G401.6 (cell line): ENCODE results near the gene HDC.

ENCODE experiments used
- FAIRE-seq: peaks from 2 replicates; lab custom pipeline; 2012; peaks lifted over from hg19 to GRCh38; lab: Jason Lieb, UNC

HDC gene, protein sequence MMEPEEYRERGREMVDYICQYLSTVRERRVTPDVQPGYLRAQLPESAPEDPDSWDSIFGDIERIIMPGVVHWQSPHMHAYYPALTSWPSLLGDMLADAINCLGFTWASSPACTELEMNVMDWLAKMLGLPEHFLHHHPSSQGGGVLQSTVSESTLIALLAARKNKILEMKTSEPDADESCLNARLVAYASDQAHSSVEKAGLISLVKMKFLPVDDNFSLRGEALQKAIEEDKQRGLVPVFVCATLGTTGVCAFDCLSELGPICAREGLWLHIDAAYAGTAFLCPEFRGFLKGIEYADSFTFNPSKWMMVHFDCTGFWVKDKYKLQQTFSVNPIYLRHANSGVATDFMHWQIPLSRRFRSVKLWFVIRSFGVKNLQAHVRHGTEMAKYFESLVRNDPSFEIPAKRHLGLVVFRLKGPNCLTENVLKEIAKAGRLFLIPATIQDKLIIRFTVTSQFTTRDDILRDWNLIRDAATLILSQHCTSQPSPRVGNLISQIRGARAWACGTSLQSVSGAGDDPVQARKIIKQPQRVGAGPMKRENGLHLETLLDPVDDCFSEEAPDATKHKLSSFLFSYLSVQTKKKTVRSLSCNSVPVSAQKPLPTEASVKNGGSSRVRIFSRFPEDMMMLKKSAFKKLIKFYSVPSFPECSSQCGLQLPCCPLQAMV

DNA sequence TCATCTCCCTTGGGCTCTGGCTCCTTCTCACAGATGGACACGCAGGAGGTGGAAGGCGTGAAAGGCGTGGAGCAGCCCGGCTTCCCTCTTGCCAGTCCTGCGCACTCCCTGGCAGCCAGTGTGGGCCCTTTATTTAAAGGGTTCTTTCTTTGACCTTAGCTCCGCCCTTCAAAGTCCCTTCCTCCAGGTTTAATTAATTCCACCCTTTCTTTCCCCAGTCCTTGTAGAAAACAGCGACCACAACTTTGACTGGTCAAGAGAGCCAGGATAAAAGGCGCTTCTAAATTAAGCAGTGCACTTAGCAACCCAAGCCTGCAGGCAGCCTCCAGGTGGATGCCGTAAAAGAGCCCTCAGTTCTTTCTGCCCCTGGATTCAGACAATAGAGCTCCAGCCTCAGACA is at the start of gene HDC:
Gene HDC (minus strand): TSS at position 107 of the 400 bp plus-strand sequence. CDS start 103 bp downstream, at position 4.
- FAIRE-seq: no peak

GRCh38 chr15:50312636-50313035 is 47.1 kb upstream of the HDC start:
- no peak for FAIRE-seq

DNA sequence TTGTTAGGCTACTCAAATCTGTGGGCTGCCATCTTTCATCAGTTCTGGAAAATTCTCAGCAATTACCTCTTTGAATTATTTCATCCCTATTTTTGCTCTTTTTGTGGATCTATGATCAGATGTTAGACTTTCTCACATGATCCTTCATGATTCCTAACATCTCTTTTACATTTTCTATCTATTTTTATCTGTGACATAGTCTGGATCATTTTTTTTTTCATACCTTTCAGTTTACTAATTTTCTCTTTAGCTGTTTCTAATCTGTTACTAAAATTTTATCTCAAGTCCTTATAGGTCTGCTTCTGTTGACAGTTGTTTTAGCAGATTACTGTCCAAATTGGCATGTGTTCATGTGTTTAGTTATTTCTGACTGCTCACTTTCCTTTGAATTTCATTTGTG is 42.3 kb upstream of the HDC start:
- FAIRE-seq: no peak

- FAIRE-seq: no peak
Observed at GRCh38 chr15:50304836-50305235, 39.3 kb upstream of the HDC start.

- no peak for FAIRE-seq
Observed at GRCh38 chr15:50302581-50302980, 37.1 kb upstream of the HDC start.

DNA sequence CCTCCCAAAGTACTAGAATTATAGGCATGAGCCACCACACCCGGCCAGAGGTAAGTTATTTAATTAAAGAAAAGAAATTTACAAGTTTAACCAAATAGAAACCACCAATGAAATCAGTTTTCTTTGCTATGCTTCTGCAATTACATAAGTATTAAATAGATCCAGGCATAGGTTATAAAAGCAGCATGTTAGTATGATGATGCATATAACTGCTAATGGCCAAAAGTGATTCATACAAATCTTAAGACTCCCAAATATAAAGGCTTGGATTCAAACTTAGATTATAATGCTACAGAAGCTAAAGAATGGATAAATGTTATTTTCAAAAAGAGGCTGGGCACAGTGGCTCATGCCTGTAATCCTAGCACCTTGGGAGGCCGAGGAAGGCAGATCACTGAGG is 32.8 kb upstream of the HDC start:
- FAIRE-seq: no peak

DNA sequence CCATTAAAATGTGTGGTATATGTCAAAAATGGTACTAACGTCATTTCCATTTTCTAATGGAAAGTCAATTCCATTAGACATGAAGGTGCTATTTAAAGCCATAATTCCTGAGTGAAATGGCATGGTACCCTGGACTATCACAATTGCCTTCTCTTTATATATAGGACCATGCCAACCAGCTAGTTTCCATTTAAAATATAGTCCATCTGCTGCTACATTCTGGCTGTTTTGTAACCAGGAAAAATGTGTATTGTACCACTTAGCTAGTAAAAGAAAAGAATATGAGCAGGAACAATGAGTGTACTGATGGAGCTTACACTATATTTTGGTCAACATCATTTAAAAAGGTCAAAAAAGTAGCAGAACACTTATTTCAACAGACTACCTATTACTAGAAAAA is 30.4 kb upstream of the HDC start:
- no peak for FAIRE-seq

DNA sequence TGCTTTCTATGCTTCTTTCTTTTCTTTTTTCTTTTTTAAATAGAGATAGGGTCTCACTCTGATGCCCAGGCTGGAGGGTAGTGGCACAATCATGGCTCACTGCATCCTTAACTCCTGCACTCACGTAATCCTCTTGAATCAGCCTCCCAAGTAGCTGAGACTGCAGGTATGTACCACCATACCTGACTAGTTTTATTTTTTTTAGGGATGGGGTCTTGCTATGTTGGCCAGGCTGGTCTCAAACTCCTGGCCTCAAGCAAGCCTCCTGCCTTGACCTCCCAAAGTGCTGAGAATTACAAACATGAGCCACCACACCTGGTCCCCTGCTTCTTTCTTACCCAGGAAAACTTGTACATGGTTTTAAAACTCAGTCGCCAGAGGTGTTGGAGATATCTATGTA is 24.2 kb upstream of the HDC start:
- FAIRE-seq: no peak

- FAIRE-seq: no peak
Observed at GRCh38 chr15:50287324-50288116, 22.0 kb upstream of the HDC start.

DNA sequence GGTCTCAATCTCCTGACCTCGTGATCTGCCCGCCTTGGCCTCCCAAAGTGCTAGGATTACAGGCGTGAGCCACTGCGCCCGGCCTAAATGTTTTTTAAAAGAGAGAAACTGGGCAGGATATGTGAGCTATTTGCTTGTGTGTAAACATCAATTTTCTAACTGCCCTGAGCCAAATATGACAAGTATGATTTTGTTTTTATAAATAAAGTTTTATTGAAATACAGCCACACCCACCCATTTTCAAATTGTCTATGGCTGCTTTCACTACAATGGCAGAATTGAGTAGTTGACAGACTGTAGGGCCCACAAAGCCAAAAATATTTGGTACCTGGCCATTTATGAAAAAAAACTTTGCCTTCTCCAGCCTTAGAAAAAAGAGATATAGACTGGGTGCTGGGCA is 15.9 kb upstream of the HDC start:
- no peak for FAIRE-seq

DNA sequence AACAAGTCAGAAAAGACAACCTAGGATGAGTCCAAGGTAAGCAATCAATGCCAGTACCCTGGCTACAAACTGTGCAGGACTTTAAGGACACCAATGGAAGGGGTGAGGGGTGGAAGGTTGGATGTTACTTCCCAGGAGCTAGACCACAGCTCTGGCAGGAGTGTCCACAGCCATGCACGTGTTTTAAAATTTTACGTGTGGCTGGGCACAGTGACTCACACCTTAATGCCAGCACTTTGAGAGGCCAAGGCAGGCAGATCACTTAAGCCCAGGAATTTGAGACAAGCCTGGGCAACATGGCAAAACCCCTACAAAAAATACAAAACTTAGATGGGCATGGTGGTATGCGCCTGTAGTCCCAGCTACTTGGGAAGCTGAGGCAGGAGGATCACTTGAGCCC is 14.7 kb upstream of the HDC start:
- FAIRE-seq: no peak

DNA sequence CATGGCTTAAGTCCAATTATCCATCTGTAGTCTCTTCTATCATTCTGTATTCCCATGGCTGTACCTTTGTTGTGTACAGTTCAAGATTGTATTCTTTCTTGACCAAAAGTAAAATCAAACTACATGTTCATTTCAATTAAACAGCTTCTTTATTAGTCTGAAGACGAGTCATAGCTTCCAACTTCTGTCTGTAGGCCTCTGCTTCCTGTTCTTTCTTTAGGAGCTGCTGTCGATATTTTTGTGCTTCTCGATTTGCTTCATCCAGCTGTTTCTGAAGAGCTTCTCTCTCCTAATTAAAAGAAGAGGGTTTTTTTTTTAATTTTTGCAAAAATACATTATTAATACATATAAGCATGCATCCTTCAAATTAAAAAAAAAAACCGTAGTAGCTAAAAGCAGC is 13.0 kb upstream of the HDC start:
- no peak for FAIRE-seq

GRCh38 chr15:50277370-50277769 is 11.8 kb upstream of the HDC start:
- FAIRE-seq: no peak

DNA sequence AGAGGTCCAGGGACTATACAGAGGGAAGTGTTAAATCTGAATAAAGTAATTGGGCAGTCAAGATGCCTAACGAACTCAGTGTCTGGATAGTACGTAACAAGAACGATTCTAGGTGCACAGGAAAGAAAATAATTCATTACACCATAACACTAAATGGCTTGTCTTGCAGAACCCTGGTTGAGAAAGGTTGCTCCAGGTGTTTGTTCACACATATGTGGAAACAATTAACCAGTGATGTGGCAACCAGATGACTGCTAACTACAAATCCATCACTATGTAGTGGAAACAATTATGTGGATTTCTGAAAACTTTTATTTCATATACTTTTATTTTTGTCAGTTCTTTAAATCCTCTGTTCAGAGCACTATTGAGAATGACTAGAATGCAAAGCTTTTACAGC is 10.4 kb upstream of the HDC start:
- FAIRE-seq: no peak

GRCh38 chr15:50275091-50275490 is 9.6 kb upstream of the HDC start:
- FAIRE-seq: no peak

GRCh38 chr15:50267577-50267976 is 2.1 kb upstream of the HDC start:
- no peak for FAIRE-seq

DNA sequence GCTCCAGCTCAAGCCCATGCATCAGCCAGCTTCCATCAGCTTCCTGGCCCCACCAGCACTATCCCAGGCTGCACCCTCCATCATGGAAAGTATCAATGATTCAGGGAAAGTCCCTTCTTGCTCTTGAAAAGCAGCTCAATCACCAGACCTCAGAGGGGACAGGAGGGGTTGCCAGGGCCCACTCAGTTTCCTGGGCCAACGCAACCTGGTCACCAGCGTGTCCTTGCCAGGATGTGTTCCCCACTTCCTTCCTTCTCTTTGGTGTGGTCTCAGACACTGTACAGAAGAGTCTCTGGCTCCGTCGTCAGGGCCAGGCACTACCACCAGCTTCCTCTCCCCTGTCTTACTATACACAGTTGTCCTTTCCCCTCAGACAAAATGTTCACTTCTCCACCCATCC is 3.0 kb downstream of the HDC start:
- FAIRE-seq: no peak

GRCh38 chr15:50261981-50262380 is 3.5 kb downstream of the HDC start:
- FAIRE-seq: no peak

DNA sequence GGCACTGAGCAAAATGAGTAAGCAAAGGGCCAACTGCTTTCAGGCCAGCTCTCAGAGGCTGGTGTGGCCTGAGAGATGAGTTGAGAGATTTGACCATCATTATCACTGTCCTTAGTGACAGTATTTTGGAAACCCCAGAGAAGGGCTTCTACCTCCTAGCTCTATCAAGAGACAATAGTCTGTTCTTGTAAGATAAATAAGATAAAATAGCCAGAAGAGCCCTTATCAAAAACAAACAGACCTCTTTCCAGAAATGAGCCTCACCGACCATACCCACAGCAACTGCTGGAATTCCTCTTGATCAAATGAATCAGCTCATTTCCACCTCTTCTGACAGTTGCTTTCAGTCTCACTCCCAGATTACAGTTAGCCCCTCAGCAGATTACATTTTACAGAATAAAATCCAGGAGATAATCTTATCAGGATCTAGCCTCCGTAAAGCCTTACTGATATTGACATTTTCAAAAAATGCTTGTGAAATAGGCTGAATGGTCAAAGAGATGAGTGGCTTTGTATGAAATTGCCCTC is 4.5 kb downstream of the HDC start:
- FAIRE-seq: no peak

- no peak for FAIRE-seq
Observed at GRCh38 chr15:50259276-50259675, 6.2 kb downstream of the HDC start.

- FAIRE-seq: no peak
Observed at GRCh38 chr15:50257924-50258323, 7.6 kb downstream of the HDC start.

DNA sequence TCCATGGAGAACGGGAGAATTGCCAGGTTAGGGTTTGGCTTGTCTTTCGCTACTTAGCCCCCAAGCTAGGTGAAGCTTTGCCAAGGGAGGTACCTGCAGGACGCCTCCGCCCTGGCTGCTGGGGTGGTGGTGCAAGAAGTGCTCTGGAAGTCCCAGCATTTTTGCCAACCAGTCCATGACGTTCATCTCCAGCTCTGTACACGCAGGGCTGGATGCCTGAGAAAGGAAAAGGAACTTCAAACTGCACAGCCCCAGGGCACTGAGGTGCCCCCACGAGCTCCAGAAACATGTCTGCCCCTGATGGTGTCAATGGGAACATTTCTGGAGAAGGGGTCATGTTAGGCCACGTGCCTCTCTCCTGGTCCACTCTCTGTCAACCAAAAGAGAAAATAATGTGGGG is 8.2 kb downstream of the HDC start:
- no peak for FAIRE-seq
